HAP-1 (cell line): ENCODE measurements around the gene PRRT3.

Experiments used
- DNase-seq, 2 experiments: peaks; one replicate each; pipeline ENCODE4 v3.0.0-alpha.2; 2016 to 2020; ENCODE audit warnings: low spot score in 2 of 2
- H3K27me3 ChIP-seq: fragments of 250-450 bp; sonication (Bioruptor Pico); 2 replicates; pipeline ENCODE4 v1.5.1; 2020; ENCODE audit warnings: low read depth, mild to moderate bottlenecking, moderate library complexity
- H3K36me3 ChIP-seq: fragments of 250-450 bp; sonication (Bioruptor Pico); replicated peaks from 2 replicates; pipeline ENCODE4 v1.5.1; 2020; ENCODE audit warnings: mild to moderate bottlenecking
- H3K4me1 ChIP-seq: fragments of 250-450 bp; sonication (Bioruptor Pico); 2 replicates; pipeline ENCODE4 v1.5.1; 2020; ENCODE audit warnings: mild to moderate bottlenecking
- H3K4me3 ChIP-seq: fragments of 250-450 bp; sonication (Bioruptor Pico); 2 replicates; pipeline ENCODE4 v1.5.1; 2020; ENCODE audit warnings: mild to moderate bottlenecking, moderate library complexity
- H3K9me3 ChIP-seq: fragments of 250-450 bp; sonication (Bioruptor Pico); 2 replicates; pipeline ENCODE4 v1.5.1; 2020; ENCODE audit warnings: mild to moderate bottlenecking, moderate library complexity
- in situ Hi-C: fragments of 300-500 bp; cut with MboI; formaldehyde crosslinking; loops from 3 replicates; pipeline ENCODE4 v1.14.3; 2020; ENCODE audit warnings: low sequenced_read_pairs, inconsistent platforms, mixed read lengths

Gene PRRT3

GRCh38 chr3:9917820-9918219, 34.4 kb downstream of the PRRT3 start:
- H3K36me3 ChIP-seq = no peaks in the 10 kb centered on the region
- H3K27me3 ChIP-seq = no peaks in the 10 kb centered on the region
- no peaks in the 10 kb centered on the region for H3K9me3 ChIP-seq
- in situ Hi-C loops = no loop called here
- no peak for DNase-seq
- H3K4me1 ChIP-seq = peaks cover 28% of the 10 kb centered on the region
- no peak overlapping the region for H3K4me3 ChIP-seq

GRCh38 chr3:9916734-9917680, 35.2 kb downstream of the PRRT3 start, which contains the start of gene IL17RC:
Gene IL17RC, plus strand, starts transcription at chr3:9917098. Its CDS starts 218 bp downstream, at chr3:9917316.
- Histone ChIP-seq H3K9me3 (0 out of 2 replicates have a peak, but pooled peaks cover 2% of the 10 kb centered on the region), H3K36me3 (no peaks in the 10 kb centered on the region), H3K4me1 (peaks cover 28% of the 10 kb centered on the region), H3K27me3 (no peaks in the 10 kb centered on the region), H3K4me3 (peak within 1 kb of the TSS; percentile 34)
- in situ Hi-C loops = no loop called here
- peak; percentile 83 to 91 for DNase-seq

- no peaks in the 10 kb centered on the region for H3K27me3 ChIP-seq
- no peak for DNase-seq
- in situ Hi-C loops = no loop called here
- H3K36me3 ChIP-seq = no peaks in the 10 kb centered on the region
- H3K9me3 ChIP-seq = 0 out of 2 replicates have a peak, but pooled peaks cover 2% of the 10 kb centered on the region
- peaks cover 28% of the 10 kb centered on the region for H3K4me1 ChIP-seq
- H3K4me3 ChIP-seq = peak overlapping the region; percentile 25
These were observed 35.9 kb downstream of the PRRT3 start for GRCh38 chr3:9916346-9916733.

- H3K4me3 ChIP-seq = peak overlapping the region; percentile 34
- 0 out of 2 replicates have a peak, but pooled peaks cover 2% of the 10 kb centered on the region for H3K9me3 ChIP-seq
- no peaks in the 10 kb centered on the region for H3K27me3 ChIP-seq
- in situ Hi-C loops = no loop called here
- DNase-seq = peak; percentile 43 to 76
- H3K36me3 ChIP-seq = no peaks in the 10 kb centered on the region
- peaks cover 28% of the 10 kb centered on the region for H3K4me1 ChIP-seq
These were observed 36.7 kb downstream of the PRRT3 start for GRCh38 chr3:9915254-9916141.

- Histone ChIP-seq H3K27me3 (no peaks in the 10 kb centered on the region), H3K4me3 (peak overlapping the region; percentile 34; the same call in 1 of the 2 replicates), H3K36me3 (no peaks in the 10 kb centered on the region), H3K9me3 (0 out of 2 replicates have a peak, but pooled peaks cover 2% of the 10 kb centered on the region), H3K4me1 (peaks cover 28% of the 10 kb centered on the region)
- peak; percentile 63 to 80 for DNase-seq
- in situ Hi-C loops = no loop called here
These were observed 37.5 kb downstream of the PRRT3 start for GRCh38 chr3:9914559-9915253.

GRCh38 chr3:9914011-9914410, 38.2 kb downstream of the PRRT3 start:
- DNase-seq = no peak
- H3K4me1 ChIP-seq = peaks cover 28% of the 10 kb centered on the region
- 0 out of 2 replicates have a peak, but pooled peaks cover 2% of the 10 kb centered on the region for H3K9me3 ChIP-seq
- H3K36me3 ChIP-seq = no peaks in the 10 kb centered on the region
- H3K27me3 ChIP-seq = no peaks in the 10 kb centered on the region
- no peak overlapping the region for H3K4me3 ChIP-seq
- in situ Hi-C loops = no loop called here

GRCh38 chr3:9913601-9914000, 38.6 kb downstream of the PRRT3 start:
- H3K4me3 ChIP-seq = no peak overlapping the region
- no peaks in the 10 kb centered on the region for H3K36me3 ChIP-seq
- DNase-seq = no peak
- H3K9me3 ChIP-seq = 0 out of 2 replicates have a peak, but pooled peaks cover 2% of the 10 kb centered on the region
- in situ Hi-C loops = no loop called here
- no peaks in the 10 kb centered on the region for H3K27me3 ChIP-seq
- H3K4me1 ChIP-seq = peaks cover 28% of the 10 kb centered on the region

- Histone ChIP-seq H3K4me1 (peaks cover 27% of the 10 kb centered on the region), H3K9me3 (0 out of 2 replicates have a peak, but pooled peaks cover 2% of the 10 kb centered on the region), H3K36me3 (no peaks in the 10 kb centered on the region), H3K27me3 (no peaks in the 10 kb centered on the region), H3K4me3 (no peak overlapping the region)
- DNase-seq = no peak
- in situ Hi-C loops = no loop called here
These were observed 39.8 kb downstream of the PRRT3 start for GRCh38 chr3:9912294-9912935.

GRCh38 chr3:9911863-9912262, 40.3 kb downstream of the PRRT3 start:
- H3K4me1 ChIP-seq = peaks cover 22% of the 10 kb centered on the region
- in situ Hi-C loops = no loop called here
- H3K36me3 ChIP-seq = no peaks in the 10 kb centered on the region
- H3K9me3 ChIP-seq = 0 out of 2 replicates have a peak, but pooled peaks cover 2% of the 10 kb centered on the region
- no peak overlapping the region for H3K4me3 ChIP-seq
- DNase-seq = no peak
- H3K27me3 ChIP-seq = no peaks in the 10 kb centered on the region

GRCh38 chr3:9909221-9910013, 42.8 kb downstream of the PRRT3 start:
- no peak for DNase-seq
- Histone ChIP-seq H3K27me3 (no peaks in the 10 kb centered on the region), H3K9me3 (0 out of 2 replicates have a peak, but pooled peaks cover 2% of the 10 kb centered on the region), H3K4me3 (no peak overlapping the region), H3K36me3 (no peaks in the 10 kb centered on the region), H3K4me1 (no peaks in the 10 kb centered on the region)
- in situ Hi-C loops = no loop called here

GRCh38 chr3:9908286-9908685, 43.9 kb downstream of the PRRT3 start:
- DNase-seq = no peak
- Histone ChIP-seq H3K4me1 (no peaks in the 10 kb centered on the region), H3K27me3 (no peaks in the 10 kb centered on the region), H3K9me3 (0 out of 2 replicates have a peak, but pooled peaks cover 2% of the 10 kb centered on the region), H3K36me3 (no peaks in the 10 kb centered on the region), H3K4me3 (no peak overlapping the region)
- in situ Hi-C loops = no loop called here

GRCh38 chr3:9906480-9906879, 45.7 kb downstream of the PRRT3 start:
- no peaks in the 10 kb centered on the region for H3K27me3 ChIP-seq
- no peak overlapping the region for H3K4me3 ChIP-seq
- DNase-seq = no peak
- H3K9me3 ChIP-seq = no peaks in the 10 kb centered on the region
- H3K4me1 ChIP-seq = no peaks in the 10 kb centered on the region
- in situ Hi-C loops = no loop called here
- H3K36me3 ChIP-seq = no peaks in the 10 kb centered on the region
